AG09309 (cell line): ENCODE measurements around the gene SF3A2.

ENCODE experiments used
- DNase-seq: peaks from one replicate; pipeline ENCODE4 v3.0.0-alpha.2; 2010; ENCODE audit warnings: low read depth
- H3K4me3 ChIP-seq: 2 replicates; pipeline ENCODE4 v1.5.1; 2011; ENCODE audit warnings: mild to moderate bottlenecking, low read depth, low read length, moderate library complexity; ENCODE audit not compliant: control insufficient read depth
- CTCF ChIP-seq: IDR thresholded peaks from 2 replicates; pipeline ENCODE4 v1.5.1; 2011; ENCODE audit warnings: mild to moderate bottlenecking, low read depth, low read length, inconsistent platforms; ENCODE audit not compliant: insufficient read depth, control insufficient read depth; ENCODE audit errors: missing control alignments

Gene SF3A2

DNA sequence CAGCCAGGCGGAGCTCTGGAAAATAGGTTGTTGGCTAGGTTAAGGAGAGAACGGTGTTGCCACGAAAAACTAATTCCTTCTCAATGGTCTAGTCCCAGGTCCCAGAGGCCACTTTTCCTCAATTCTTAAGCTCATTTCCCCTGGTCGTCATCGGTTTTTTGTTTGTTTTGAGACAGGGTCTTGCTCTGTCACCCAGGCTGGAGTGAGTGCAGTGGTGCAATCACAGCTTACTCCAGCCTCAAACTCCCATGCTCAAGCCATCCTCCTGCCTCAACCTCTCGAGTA, 1.2 kb downstream of the SF3A2 start:
- peak overlapping the region; percentile 78 for H3K4me3 ChIP-seq
- DNase-seq, result no peak
- no peak for TF ChIP-seq CTCF

DNA sequence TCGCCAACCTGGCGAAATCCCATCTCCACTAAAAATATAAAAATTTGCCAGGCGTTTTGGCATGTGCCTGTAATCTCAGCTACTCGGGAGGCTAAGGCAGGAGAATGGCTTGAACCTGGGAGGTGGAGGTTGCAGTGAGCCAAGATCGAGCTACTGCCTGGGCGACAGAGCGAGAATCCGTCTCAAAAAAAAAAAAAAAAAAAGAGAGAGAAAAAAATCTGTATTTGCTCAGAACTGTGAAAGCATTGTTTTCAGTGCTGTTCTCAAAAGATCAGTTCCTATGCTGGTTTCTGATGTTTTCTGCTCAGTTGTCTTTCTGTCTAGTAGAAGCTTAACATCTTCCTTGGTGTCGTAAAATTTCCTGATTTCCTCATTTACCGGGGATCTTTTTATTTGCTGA, 2.5 kb downstream of the SF3A2 start:
- no peak overlapping the region; the same call in 1 of the 2 replicates for H3K4me3 ChIP-seq
- DNase-seq, result no peak

GRCh38 chr19:2239771-2240770, 3.4 kb downstream of the SF3A2 start:
- DNase-seq, result no peak
- no peak for TF ChIP-seq CTCF
- H3K4me3 ChIP-seq, result peak overlapping the region; percentile 46

More for the DNA sequence above, 2.5 kb downstream of the SF3A2 start:
- no peak for TF ChIP-seq CTCF

- no peak for TF ChIP-seq CTCF
- DNase-seq, result no peak
- H3K4me3 ChIP-seq, result no peak overlapping the region
Observed at GRCh38 chr19:2240881-2241760, 4.5 kb downstream of the SF3A2 start.

DNA sequence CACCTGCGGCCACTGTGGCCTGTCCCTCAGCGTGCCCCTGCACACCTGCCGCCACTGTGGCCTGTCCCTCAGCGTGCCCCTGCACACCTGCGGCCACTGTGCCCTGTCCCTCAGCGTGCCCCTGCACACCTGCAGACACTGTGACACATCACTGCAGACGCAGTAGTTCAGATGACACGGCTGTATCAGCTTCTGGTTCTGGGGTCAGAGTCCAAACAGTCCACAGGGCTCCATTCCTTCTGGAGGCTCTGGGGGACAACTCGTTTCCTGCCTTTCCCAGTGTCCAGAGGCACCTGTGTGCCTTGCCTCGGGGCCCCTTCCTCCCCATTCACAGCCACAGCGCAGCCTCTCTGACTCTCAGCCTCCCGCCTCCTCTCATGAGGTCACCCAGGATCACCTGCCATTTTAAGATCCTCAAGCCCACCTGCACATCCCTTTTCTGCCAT, 5.5 kb downstream of the SF3A2 start:
- DNase-seq, result no peak
- no peak for TF ChIP-seq CTCF
- H3K4me3 ChIP-seq, result no peak overlapping the region

DNA sequence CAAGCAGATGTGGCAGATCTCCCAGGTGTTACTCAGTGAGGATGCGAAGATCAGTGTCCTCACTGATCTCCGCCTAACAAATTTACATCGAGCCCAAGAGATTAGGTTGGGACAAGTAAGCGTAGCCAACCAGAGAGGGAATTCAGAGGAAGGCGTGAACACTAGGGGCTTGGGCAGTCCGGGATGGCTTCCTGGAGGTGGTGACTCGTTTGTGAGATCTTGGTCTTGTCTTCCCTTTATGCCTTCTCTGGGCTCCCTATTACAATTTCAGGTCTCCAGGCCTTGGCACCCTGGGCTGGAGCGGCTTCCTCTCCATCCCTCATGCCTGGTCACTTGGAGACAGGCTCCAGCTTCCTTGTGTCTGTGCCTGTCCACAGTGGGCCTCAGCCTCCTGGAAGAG, 6.2 kb downstream of the SF3A2 start:
- H3K4me3 ChIP-seq, result no peak overlapping the region
- TF ChIP-seq CTCF, result no peak
- no peak for DNase-seq
